K562 (cell line): ENCODE data around the gene MRPS10. TPM values are rescaled to one million over a fixed set of nuclear protein-coding genes. Genes with fewer than 3 reads are reported as not detected.

Experiments
- ATAC-seq: fragments of 200-7000 bp; cut with Tn5 transposase; 3 replicates; pipeline ENCODE4 v1.9.1; 2020; ENCODE audit warnings: moderate library complexity
- BruUV-seq: library from RNA; stranded (reverse); fragments of 400-500 nt; replicated peaks from 2 replicates; lab custom pipeline; 2021; lab: Mats Ljungman, UMichigan
- CTCF ChIA-PET: fragments of 300-600 bp; formaldehyde crosslinking; extraction: SDS; loops from one replicate; lab custom pipeline; 2021; ENCODE audit warnings: low intra/inter-chr PET ratio; lab: Yijun Ruan, JAX
- POLR2A ChIA-PET: fragments of 300-600, 350-650 bp; sonication (Branson Sonifier 250); formaldehyde crosslinking; extraction: SDS; loops from one replicate; lab custom pipeline; 2021; ENCODE audit warnings: antibody characterized with exemption, inconsistent platforms; lab: Yijun Ruan, JAX
- DNase-seq, 4 experiments: peaks; one replicate each; pipeline versions ENCODE4 v3.0.0 to v3.0.0-alpha.2; 2011 to 2018; ENCODE audit warnings: low spot score in 3 of 4, mixed read lengths in 3 of 4; ENCODE audit errors: extremely low read depth in 1 of 4
- FAIRE-seq: peaks from 2 replicates; lab custom pipeline; 2011; peaks lifted over from hg19 to GRCh38; lab: Jason Lieb, UNC
- H2AFZ ChIP-seq: 2 replicates; pipeline ENCODE4 v1.6.0; 2011; ENCODE audit warnings: low read depth, low read length, control low read depth, inconsistent platforms
- H3K27ac ChIP-seq: fragments of 200-600 bp; 3 replicates; pipeline ENCODE4 v1.8.0; 2011; ENCODE audit warnings: low read depth, mild to moderate bottlenecking, control low read depth, inconsistent platforms, low read length, moderate library complexity, mixed read lengths; ENCODE audit errors: extremely low read depth
- H3K27me3 ChIP-seq, 2 experiments: fragments of 300-600 bp in 1 of 2; 2 replicates in 1 of 2; 3 replicates in 1 of 2; pipeline versions ENCODE4 v1.6.0 to v1.8.0; 2011; ENCODE audit warnings: inconsistent platforms in 2 of 2, low read length in 2 of 2, mild to moderate bottlenecking in 1 of 2, mixed read lengths in 1 of 2, moderate library complexity in 1 of 2; ENCODE audit not compliant: control insufficient read depth in 2 of 2, insufficient read depth in 2 of 2
- H3K36me3 ChIP-seq: fragments of 300-600 bp; 3 replicates; pipeline ENCODE4 v1.8.0; 2011; ENCODE audit warnings: mild to moderate bottlenecking, low read length, inconsistent platforms; ENCODE audit not compliant: control insufficient read depth, insufficient read depth
- H3K4me1 ChIP-seq, 2 experiments: fragments of 200-600 bp in 1 of 2; replicated peaks in 1 of 2; 2 replicates in 1 of 2; 3 replicates in 1 of 2; pipeline versions ENCODE4 v1.5.1 to v1.8.0; 2011; ENCODE audit warnings: inconsistent platforms in 2 of 2, low read length in 2 of 2, mild to moderate bottlenecking in 1 of 2, mixed read lengths in 1 of 2, moderate library complexity in 1 of 2; ENCODE audit not compliant: control insufficient read depth in 2 of 2, insufficient read depth in 2 of 2
- H3K4me2 ChIP-seq: 2 replicates; pipeline ENCODE4 v1.6.1; 2011; ENCODE audit warnings: low read length, control low read depth, inconsistent platforms, mixed read lengths; ENCODE audit not compliant: insufficient read depth
- H3K4me3 ChIP-seq: fragments of 200-600 bp; sonication (generic), shearing (Covaris generic); 2 replicates; pipeline ENCODE4 v1.5.1; 2016; ENCODE audit warnings: control low read depth, inconsistent platforms
- H3K79me2 ChIP-seq: fragments of 200-600 bp; 3 replicates; pipeline ENCODE4 v1.8.0; 2011; ENCODE audit warnings: low read length, inconsistent platforms; ENCODE audit not compliant: control insufficient read depth, insufficient read depth
- H3K9ac ChIP-seq, 2 experiments: 2 replicates each; pipeline versions ENCODE4 v1.6.0 to v1.6.1; 2011; ENCODE audit warnings: low read depth in 2 of 2, low read length in 2 of 2, control low read depth in 1 of 2, inconsistent platforms in 1 of 2, mild to moderate bottlenecking in 1 of 2, mixed read lengths in 1 of 2; ENCODE audit not compliant: insufficient read depth in 1 of 2
- H3K9me1 ChIP-seq: one replicate; pipeline ENCODE4 v1.6.0; 2011; ENCODE audit warnings: inconsistent platforms, mild to moderate bottlenecking, low read length, moderate library complexity; ENCODE audit not compliant: control insufficient read depth, insufficient read depth
- H3K9me3 ChIP-seq: replicated peaks from 2 replicates; pipeline ENCODE4 v1.5.1; 2011; ENCODE audit warnings: low read depth, low read length, inconsistent platforms; ENCODE audit not compliant: control insufficient read depth, insufficient read depth
- H4K20me1 ChIP-seq: replicated peaks from 2 replicates; pipeline ENCODE4 v1.6.1; 2011; ENCODE audit warnings: low read length, inconsistent platforms, mixed read lengths; ENCODE audit not compliant: control insufficient read depth, insufficient read depth
- ASH1L ChIP-seq: fragments of 450-650 bp; IDR thresholded peaks from 2 replicates; pipeline ENCODE4 v1.6.1; 2018; ENCODE audit warnings: borderline replicate concordance, mild to moderate bottlenecking, low read depth; ENCODE audit not compliant: partially characterized antibody
- CREBBP ChIP-seq: IDR thresholded peaks from one replicate; pipeline ENCODE4 v1.6.1; 2012; ENCODE audit warnings: low read depth, mild to moderate bottlenecking, control low read depth, inconsistent platforms, low read length
- ETV1 ChIP-seq: fragments of 450-650 bp; conservative IDR thresholded peaks from 2 replicates; pipeline ENCODE4 v1.6.1; 2016; ENCODE audit warnings: missing genetic modification characterization, control low read depth, low read depth, missing compliant biosample characterization
- FOXJ2 ChIP-seq: fragments of 200-800 bp; sonication (Bioruptor generic); IDR thresholded peaks from 2 replicates; pipeline ENCODE4 v1.6.1; 2016; ENCODE audit warnings: missing genetic modification characterization, missing compliant biosample characterization
- PTBP1 ChIP-seq: fragments of 200-400 bp; formaldehyde crosslinking; IDR thresholded peaks from 2 replicates; pipeline ENCODE4 v1.6.1; 2017; ENCODE audit warnings: low read depth, low read length
- SPI1 ChIP-seq: IDR thresholded peaks from 2 replicates; pipeline ENCODE4 v1.6.1; 2011; ENCODE audit warnings: low read depth, low read length, control low read depth, borderline replicate concordance
- TCFL5 ChIP-seq: fragments of 250-450 bp; sonication (Bioruptor Pico); conservative IDR thresholded peaks from 2 replicates; pipeline ENCODE4 v1.6.1; 2021; ENCODE audit warnings: mild to moderate bottlenecking, moderate library complexity, matching md5 sums
- ZBTB17 ChIP-seq: fragments of 450-650 bp; formaldehyde crosslinking; IDR thresholded peaks from 2 replicates; pipeline ENCODE4 v1.4.0; 2020; ENCODE audit warnings: mild to moderate bottlenecking
- ZNF232 ChIP-seq: sonication (generic); formaldehyde crosslinking; IDR thresholded peaks from 2 replicates; pipeline ENCODE4 v1.8.0; 2022; ENCODE audit warnings: mild to moderate bottlenecking, missing genetic modification reagents
- ZNF316 ChIP-seq: fragments of 450-650 bp; IDR thresholded peaks from 2 replicates; pipeline ENCODE4 v1.6.1; 2016
- ZNF324 ChIP-seq: fragments of 250-450 bp; sonication (Bioruptor Pico); IDR thresholded peaks from 2 replicates; pipeline ENCODE4 v1.4.0; 2020; ENCODE audit warnings: mild to moderate bottlenecking
- ZNF354B ChIP-seq: fragments of 250-450 bp; sonication (Bioruptor Pico); IDR thresholded peaks from 2 replicates; pipeline ENCODE4 v1.4.0; 2020
- ZNF668 ChIP-seq: fragments of 250-450 bp; sonication (Bioruptor Pico); IDR thresholded peaks from 2 replicates; pipeline ENCODE4 v1.8.0; 2022; ENCODE audit warnings: mild to moderate bottlenecking, inconsistent platforms
- WGBS: fragments of 100-300 bp; shearing (Covaris generic); methylation state at CpG from one replicate; pipeline ENCODE4 v1.1.6; 2016; ENCODE audit warnings: low coverage, mixed read lengths; ENCODE audit not compliant: insufficient coverage; ENCODE audit errors: missing lambda C conversion rate; 5-methylcytosine and 5-hydroxymethylcytosine counted together
- in situ Hi-C: fragments of 300-500 bp; cut with MboI; formaldehyde crosslinking; loops from 4 replicates; pipeline ENCODE4 v1.15.0; 2018; ENCODE audit warnings: inconsistent platforms, mixed read lengths
- intact Hi-C: fragments of 100-400 bp; cut with micrococcal nuclease; formaldehyde crosslinking; loops from 2 replicates; pipeline ENCODE4 v1.14.2; 2022
- polyA plus RNA-seq, 8 experiments: library from polyadenylated mRNA; depleted of rRNA in 4 of 8; stranded (reverse) in 5 of 8; unstranded in 3 of 8; fragments of >200 nt; fragmentation: Nextera tagmentation in 2 of 8; fragmentation: Illumina TruSeq in 1 of 8; extraction: Ambion mirVana in 2 of 8; extraction: Trizol in 1 of 8; gene quantifications; 2 replicates each; pipeline versions ENCODE4 v1.2.1 to v1.2.3, GENCODE V29; 2011 to 2014; ENCODE audit warnings: inconsistent platforms in 1 of 8, missing spikeins in 1 of 8
- total RNA-seq, 7 experiments: library from RNA; depleted of rRNA in 6 of 7; stranded (reverse); fragments of >200 nt in 6 of 7; fragmentation: Illumina TruSeq in 2 of 7; extraction: Trizol in 2 of 7; gene quantifications; 2 replicates each; pipeline versions ENCODE4 v1.2.1 to v1.2.3, GENCODE V29; 2011 to 2021; ENCODE audit warnings: low replicate concordance in 1 of 7

Gene MRPS10
- total and polyA plus RNA-seq, 9 of the 15 experiments (the other 6 are each of a cell fraction or from before 2014, with no cell fraction given), result 48.6 to 166 (median 93.7) TPM

DNA sequence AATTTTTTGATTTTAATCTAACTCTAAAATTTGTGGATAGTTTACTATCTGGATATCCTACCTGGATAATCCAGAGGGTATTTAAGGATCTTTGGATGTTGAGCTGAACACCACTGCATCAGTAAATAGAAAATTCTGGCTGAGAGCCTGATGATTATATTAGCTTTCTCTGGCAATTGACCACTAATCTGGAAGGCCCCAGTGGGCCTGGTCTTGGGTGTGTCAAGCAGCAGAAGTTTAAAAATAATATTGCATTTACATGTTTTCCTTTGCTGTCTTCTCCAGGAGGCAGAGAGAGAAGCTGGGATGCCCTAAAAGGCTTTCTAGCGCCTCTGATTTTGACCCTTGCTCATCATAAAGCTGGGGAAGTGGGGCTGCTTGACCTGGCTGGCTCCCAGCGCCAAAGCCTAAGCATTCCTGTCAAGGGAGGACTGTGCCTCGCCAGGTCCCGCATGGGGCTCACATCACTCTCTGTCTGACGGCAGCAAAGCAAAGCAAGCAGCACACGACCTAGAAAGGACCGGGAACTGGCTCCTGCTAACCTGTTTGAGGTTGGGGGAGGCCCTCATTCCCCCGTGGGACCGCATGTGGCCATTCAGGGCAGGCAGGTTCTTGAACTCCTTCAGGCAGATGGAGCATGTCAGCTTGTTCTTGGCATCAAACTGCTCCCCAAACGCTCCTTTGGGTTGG is 46.6 kb upstream of the MRPS10 start:
- Histone ChIP-seq H3K4me1 (peaks cover 9 to 18% of the 10 kb centered on the region in 2 experiments), H3K27ac (no peak overlapping the region), H3K36me3 (no peaks in the 10 kb centered on the region), H3K4me3 (no peak overlapping the region), H3K79me2 (no peaks in the 10 kb centered on the region), H3K27me3 (peaks cover 36 to 52% of the 10 kb centered on the region in 2 experiments), H3K9ac (no peak overlapping the region), H4K20me1 (no peaks in the 10 kb centered on the region; the same call in 1 of the 2 replicates), H3K4me2 (no peak overlapping the region), H3K9me1 (no peaks in the 10 kb centered on the region), H2AFZ (no peak overlapping the region), H3K9me3 (no peaks in the 10 kb centered on the region)
- no peak for ATAC-seq
- BruUV-seq, result no TSS peak
- ChIA-PET POLR2A (interaction anchor here (1.0 kb wide), 1 partner anchor 13 kb away, joined by 3 read pairs; no protein-coding TSS in a partner anchor), CTCF (interaction anchor here (0.6 kb wide), 1 partner anchor 1200 kb away, joined by 3 read pairs; no protein-coding TSS in a partner anchor)
- DNase-seq, result no peak
- intact Hi-C loops (loop anchor here (5.0 to 10.0 kb wide), 2 partner anchors 283 to 460 kb away; partner anchors contain the start of gene PRPH2), in situ Hi-C loops (no loop called here)
- no peak for TF ChIP-seq ZBTB17 (CRISPR knock-in tag)
- no peak for TF ChIP-seq CREBBP
- no peak for TF ChIP-seq ZNF316
- no peak for TF ChIP-seq PTBP1
- TF ChIP-seq ZNF354B, result no peak
- TF ChIP-seq ASH1L, result no peak
- no peak for TF ChIP-seq SPI1
- TF ChIP-seq FOXJ2, result no peak
- TF ChIP-seq ETV1 (tag), result no peak
- TF ChIP-seq TCFL5 (CRISPR knock-in tag), result no peak
- TF ChIP-seq ZNF668 (CRISPR knock-in tag), result no peak
- TF ChIP-seq ZNF232 (CRISPR knock-in tag), result no peak
- TF ChIP-seq ZNF324 (CRISPR knock-in tag), result no peak
- 3% methylated on average over 9 of the region's 10 CpGs for WGBS
- no peak for FAIRE-seq
